Neutrophil (primary cell): ENCODE measurements around the gene IRAK1BP1.
A peak's percentile ranks its signal among the peaks of the same experiment; 100 is the strongest.

Experiments used
- H3K27ac ChIP-seq: fragments of 200-600 bp; sonication (generic); 2 replicates; pipeline ENCODE4 v1.5.1; 2016; ENCODE audit warnings: mild to moderate bottlenecking, moderate library complexity
- H3K27me3 ChIP-seq: fragments of 200-600 bp; sonication (generic); 2 replicates; pipeline ENCODE4 v1.6.0; 2016; ENCODE audit warnings: mild to moderate bottlenecking
- H3K36me3 ChIP-seq: fragments of 200-600 bp; sonication (generic); 2 replicates; pipeline ENCODE4 v1.5.1; 2017
- H3K4me1 ChIP-seq, 2 experiments: fragments of 200-600 bp in 1 of 2; sonication (generic) in 1 of 2; 1 replicate in 1 of 2; 2 replicates in 1 of 2; pipeline versions ENCODE4 v1.5.1 to v1.6.1; 2013 to 2016; ENCODE audit warnings: low read depth in 1 of 2, low read length in 1 of 2, mild to moderate bottlenecking in 1 of 2, moderate library complexity in 1 of 2; ENCODE audit not compliant: control insufficient read depth in 1 of 2, insufficient read depth in 1 of 2
- H3K4me3 ChIP-seq, 2 experiments: fragments of 200-600 bp in 1 of 2; sonication (generic) in 1 of 2; 1 replicate in 1 of 2; 2 replicates in 1 of 2; pipeline ENCODE4 v1.5.1; 2013 to 2016; ENCODE audit warnings: low read depth in 1 of 2, low read length in 1 of 2, mild to moderate bottlenecking in 1 of 2, moderate library complexity in 1 of 2
- H3K9me3 ChIP-seq: fragments of 200-600 bp; sonication (generic); 2 replicates; pipeline ENCODE4 v1.5.1; 2016
- TF ChIP-seq, protein P1 (sequence below): fragments of 200-600 bp; sonication (generic); IDR thresholded peaks from 2 replicates; pipeline ENCODE4 v1.5.1; 2016; ENCODE audit warnings: antibody characterized with exemption

Gene IRAK1BP1, protein sequence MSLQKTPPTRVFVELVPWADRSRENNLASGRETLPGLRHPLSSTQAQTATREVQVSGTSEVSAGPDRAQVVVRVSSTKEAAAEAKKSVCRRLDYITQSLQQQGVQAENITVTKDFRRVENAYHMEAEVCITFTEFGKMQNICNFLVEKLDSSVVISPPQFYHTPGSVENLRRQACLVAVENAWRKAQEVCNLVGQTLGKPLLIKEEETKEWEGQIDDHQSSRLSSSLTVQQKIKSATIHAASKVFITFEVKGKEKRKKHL

DNA sequence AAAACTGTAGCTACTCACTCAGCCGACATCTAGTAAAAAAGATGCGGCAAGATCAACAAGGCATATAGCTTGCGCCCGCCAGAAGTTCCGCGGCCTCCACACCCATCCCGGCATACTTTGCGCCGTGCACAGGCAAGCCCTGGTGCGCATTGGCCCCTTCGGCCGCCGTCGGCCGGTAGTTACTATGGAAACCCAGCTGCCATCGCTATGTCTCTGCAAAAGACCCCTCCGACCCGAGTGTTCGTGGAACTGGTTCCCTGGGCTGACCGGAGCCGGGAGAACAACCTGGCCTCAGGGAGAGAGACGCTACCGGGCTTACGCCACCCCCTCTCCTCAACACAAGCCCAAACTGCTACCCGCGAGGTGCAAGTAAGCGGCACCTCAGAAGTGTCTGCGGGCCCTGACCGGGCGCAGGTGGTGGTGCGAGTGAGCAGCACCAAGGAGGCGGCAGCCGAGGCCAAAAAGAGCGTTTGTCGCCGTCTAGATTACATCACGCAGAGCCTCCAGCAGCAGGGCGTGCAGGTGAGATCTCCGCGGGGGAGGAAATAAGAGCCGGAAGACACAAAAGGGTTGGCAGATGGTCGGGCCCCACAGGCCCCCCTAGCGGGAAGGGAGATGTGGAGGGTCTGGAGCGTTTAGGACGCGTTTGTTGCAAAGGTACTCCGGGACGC is at the start of gene IRAK1BP1:
IRAK1BP1 (plus strand) TSS at position 182 of the 671 bp plus-strand sequence; CDS start at position 208, 26 bp downstream.
- TF ChIP-seq, protein P1, sequence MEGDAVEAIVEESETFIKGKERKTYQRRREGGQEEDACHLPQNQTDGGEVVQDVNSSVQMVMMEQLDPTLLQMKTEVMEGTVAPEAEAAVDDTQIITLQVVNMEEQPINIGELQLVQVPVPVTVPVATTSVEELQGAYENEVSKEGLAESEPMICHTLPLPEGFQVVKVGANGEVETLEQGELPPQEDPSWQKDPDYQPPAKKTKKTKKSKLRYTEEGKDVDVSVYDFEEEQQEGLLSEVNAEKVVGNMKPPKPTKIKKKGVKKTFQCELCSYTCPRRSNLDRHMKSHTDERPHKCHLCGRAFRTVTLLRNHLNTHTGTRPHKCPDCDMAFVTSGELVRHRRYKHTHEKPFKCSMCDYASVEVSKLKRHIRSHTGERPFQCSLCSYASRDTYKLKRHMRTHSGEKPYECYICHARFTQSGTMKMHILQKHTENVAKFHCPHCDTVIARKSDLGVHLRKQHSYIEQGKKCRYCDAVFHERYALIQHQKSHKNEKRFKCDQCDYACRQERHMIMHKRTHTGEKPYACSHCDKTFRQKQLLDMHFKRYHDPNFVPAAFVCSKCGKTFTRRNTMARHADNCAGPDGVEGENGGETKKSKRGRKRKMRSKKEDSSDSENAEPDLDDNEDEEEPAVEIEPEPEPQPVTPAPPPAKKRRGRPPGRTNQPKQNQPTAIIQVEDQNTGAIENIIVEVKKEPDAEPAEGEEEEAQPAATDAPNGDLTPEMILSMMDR, result no peak
- no peaks in the 10 kb centered on the region for H3K27me3 ChIP-seq
- H3K36me3 ChIP-seq, result no peaks in the 10 kb centered on the region
- peak within 1 kb of the TSS; percentile 64 to 66 for H3K4me3 ChIP-seq
- H3K4me1 ChIP-seq, result peaks cover 4 to 8% of the 10 kb centered on the region in 2 experiments
- H3K27ac ChIP-seq, result no peak within 1 kb of the TSS
- no peaks in the 10 kb centered on the region for H3K9me3 ChIP-seq

DNA sequence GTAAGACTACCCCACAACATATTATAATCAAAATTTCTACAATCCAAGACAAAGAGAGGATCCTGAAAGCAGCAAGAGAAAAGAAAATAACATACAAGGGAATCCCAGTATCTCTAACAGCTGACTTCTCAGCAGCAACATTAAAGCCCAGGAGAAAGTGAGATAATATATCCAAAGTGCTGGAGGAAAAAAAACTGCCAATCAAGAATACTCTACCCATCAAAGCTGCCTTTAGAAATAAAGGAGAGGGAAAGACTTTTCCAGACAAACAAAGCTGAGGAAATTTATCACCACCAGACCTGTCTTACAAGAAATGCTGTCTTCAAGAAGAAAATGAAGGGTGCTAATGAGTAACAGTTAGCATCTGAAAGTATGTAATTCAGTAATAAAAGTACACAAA is 43.3 kb upstream of the IRAK1BP1 start:
- H3K4me1 ChIP-seq, result no peaks in the 10 kb centered on the region
- no peaks in the 10 kb centered on the region for H3K27me3 ChIP-seq
- no peaks in the 10 kb centered on the region for H3K9me3 ChIP-seq
- no peak overlapping the region for H3K4me3 ChIP-seq
- H3K36me3 ChIP-seq, result no peaks in the 10 kb centered on the region
- H3K27ac ChIP-seq, result no peak overlapping the region
- TF ChIP-seq, protein P1, result no peak

DNA sequence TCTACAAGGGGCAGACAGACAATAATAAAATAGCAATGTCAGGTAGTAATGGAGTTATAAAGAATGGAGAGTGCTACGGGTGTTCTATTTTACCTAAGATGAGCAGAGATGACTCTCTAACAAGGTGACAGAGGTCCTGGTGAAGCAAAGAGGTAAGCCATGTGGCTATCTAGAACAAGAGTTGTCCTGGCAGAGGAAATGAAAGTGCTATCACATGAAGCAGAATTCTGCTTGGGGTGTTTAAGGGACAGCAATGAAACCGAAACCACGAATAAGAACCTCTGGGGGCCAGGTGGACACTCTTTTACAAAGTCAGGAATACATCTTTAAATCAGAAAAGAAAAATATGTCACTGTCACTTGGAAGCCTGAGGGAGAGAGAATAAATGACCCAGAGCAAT is 37.9 kb upstream of the IRAK1BP1 start:
- Histone ChIP-seq H3K9me3 (no peaks in the 10 kb centered on the region), H3K27me3 (no peaks in the 10 kb centered on the region), H3K4me3 (no peak overlapping the region), H3K4me1 (no peaks in the 10 kb centered on the region), H3K36me3 (no peaks in the 10 kb centered on the region), H3K27ac (no peak overlapping the region)
- TF ChIP-seq, protein P1, result no peak

DNA sequence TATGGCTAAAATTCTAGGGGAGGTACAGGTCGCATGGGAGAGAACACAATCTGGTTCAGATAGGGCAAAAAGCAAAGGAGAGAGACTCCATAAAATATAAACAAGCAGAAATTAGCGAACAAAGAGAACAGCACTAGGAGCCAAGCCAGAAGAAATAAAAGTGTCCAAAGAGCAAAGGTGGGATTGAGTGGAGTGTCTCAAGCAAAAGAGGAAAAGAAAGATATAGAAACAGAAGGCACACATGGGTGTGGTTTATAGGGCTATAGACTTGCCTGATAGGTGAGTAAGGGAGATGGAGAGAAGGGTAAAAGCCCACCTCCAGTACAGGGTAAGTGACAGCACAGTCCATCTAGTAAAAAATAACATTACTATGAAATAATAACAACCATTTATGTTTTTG is 36.5 kb upstream of the IRAK1BP1 start:
- Histone ChIP-seq H3K27me3 (no peaks in the 10 kb centered on the region), H3K4me3 (no peak overlapping the region), H3K27ac (no peak overlapping the region), H3K36me3 (no peaks in the 10 kb centered on the region), H3K4me1 (no peaks in the 10 kb centered on the region), H3K9me3 (no peaks in the 10 kb centered on the region)
- TF ChIP-seq, protein P1, result no peak

DNA sequence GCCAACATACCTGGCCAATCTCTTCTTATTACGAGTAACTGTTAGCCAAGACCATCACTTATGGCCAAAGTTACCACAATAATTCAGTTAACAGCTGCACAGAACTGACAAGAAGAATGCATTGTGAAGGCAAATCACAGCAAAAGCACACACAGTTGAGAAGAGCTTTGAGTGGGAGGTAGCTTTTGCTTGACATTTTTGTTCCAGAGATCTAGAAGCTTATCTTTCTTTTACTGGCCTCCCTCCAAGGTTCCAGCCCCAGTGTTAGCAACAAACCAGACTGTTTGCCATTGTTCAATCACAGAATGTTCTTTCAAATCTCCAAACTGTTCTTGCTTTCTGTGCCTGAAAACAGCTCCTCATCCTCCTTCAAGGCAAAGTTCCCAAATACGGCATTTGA is 35.9 kb upstream of the IRAK1BP1 start:
- Histone ChIP-seq H3K4me1 (no peaks in the 10 kb centered on the region), H3K9me3 (no peaks in the 10 kb centered on the region), H3K27me3 (no peaks in the 10 kb centered on the region), H3K4me3 (no peak overlapping the region), H3K27ac (no peak overlapping the region), H3K36me3 (no peaks in the 10 kb centered on the region)
- TF ChIP-seq, protein P1, result no peak
